Measurements from ENCODE around the gene EEFSEC. TPM values are rescaled to one million over a fixed set of nuclear protein-coding genes. Genes with fewer than 3 reads are reported as not detected.

EEFSEC gene
- total RNA-seq, 4 donors from 2014 or later = 11.5 to 18.7 (median 14.9) TPM

DNA sequence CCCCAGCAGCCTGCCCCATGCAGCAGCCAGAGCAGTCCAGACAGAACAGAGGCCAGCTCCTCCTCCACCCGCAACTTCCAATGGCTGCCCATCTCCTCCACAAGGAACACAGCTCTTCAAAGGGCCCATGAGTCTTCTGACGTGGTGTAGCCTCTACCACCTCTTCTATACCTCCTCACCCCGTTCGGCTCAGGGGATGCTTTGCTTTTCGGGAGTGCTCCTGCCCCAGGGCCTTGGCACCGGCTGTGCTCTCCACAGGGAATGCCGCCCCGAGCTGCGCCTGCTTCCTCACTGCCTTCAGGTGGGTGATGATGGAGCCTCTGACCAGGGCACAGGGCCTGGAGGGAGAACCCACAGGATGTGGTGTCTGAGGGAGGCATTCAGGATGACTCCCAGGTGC, 298.8 kb downstream of the EEFSEC start:
- Histone ChIP-seq H3K9me3 (no peaks in the 10 kb centered on the region), H3K36me3 (no peaks in the 10 kb centered on the region), H3K27me3 (peaks cover 0 to 46% (median 0%) of the 10 kb centered on the region in 4 donors), H3K4me3 (no peak overlapping the region), H3K27ac (no peak overlapping the region), H3K4me1 (no peaks in the 10 kb centered on the region)
- TF ChIP-seq, protein P1, sequence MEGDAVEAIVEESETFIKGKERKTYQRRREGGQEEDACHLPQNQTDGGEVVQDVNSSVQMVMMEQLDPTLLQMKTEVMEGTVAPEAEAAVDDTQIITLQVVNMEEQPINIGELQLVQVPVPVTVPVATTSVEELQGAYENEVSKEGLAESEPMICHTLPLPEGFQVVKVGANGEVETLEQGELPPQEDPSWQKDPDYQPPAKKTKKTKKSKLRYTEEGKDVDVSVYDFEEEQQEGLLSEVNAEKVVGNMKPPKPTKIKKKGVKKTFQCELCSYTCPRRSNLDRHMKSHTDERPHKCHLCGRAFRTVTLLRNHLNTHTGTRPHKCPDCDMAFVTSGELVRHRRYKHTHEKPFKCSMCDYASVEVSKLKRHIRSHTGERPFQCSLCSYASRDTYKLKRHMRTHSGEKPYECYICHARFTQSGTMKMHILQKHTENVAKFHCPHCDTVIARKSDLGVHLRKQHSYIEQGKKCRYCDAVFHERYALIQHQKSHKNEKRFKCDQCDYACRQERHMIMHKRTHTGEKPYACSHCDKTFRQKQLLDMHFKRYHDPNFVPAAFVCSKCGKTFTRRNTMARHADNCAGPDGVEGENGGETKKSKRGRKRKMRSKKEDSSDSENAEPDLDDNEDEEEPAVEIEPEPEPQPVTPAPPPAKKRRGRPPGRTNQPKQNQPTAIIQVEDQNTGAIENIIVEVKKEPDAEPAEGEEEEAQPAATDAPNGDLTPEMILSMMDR (IDR thresholded peaks at IDR 0.05) = no peak
- 69% methylated on average over 2 of the region's 9 CpGs; no CpG with 5 or more reads in 1 of the 2 donors for WGBS, 2 donors
- intact Hi-C loops (cut with DNase I) = no loop called here
- DNase-seq = no peak

DNA sequence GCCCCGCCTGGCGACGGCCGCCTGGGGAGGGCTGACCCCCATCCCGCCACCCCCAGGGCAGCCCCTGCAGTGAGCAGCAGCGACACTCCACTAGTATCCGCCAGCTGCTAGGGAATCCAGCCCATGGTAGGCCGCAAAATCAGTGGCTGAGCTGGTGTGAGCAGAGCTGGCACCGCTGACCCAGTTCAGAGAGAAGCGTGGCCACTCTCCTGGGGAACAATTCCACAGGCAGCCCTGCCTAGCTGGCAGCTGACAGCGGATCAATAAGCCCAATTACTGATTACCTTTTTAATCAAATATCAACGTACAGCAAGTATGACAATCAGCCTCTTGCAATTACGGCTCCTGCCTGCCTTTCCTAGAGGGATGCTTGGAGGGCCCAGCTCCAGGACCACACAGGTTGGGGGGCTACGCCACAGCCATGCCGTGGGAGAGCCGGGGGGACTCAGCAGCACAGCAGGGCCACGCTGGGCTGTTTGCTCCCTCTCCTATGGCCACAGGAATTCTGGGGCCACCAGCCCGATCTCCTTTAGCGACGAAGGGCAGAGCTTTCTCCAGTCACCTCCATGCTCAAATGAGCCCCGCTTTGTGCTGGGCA, 299.5 kb downstream of the EEFSEC start:
- DNase-seq = no peak
- H3K27me3 ChIP-seq = peaks cover 0 to 50% (median 0%) of the 10 kb centered on the region in 4 donors
- intact Hi-C loops (cut with DNase I) = no loop called here

DNA sequence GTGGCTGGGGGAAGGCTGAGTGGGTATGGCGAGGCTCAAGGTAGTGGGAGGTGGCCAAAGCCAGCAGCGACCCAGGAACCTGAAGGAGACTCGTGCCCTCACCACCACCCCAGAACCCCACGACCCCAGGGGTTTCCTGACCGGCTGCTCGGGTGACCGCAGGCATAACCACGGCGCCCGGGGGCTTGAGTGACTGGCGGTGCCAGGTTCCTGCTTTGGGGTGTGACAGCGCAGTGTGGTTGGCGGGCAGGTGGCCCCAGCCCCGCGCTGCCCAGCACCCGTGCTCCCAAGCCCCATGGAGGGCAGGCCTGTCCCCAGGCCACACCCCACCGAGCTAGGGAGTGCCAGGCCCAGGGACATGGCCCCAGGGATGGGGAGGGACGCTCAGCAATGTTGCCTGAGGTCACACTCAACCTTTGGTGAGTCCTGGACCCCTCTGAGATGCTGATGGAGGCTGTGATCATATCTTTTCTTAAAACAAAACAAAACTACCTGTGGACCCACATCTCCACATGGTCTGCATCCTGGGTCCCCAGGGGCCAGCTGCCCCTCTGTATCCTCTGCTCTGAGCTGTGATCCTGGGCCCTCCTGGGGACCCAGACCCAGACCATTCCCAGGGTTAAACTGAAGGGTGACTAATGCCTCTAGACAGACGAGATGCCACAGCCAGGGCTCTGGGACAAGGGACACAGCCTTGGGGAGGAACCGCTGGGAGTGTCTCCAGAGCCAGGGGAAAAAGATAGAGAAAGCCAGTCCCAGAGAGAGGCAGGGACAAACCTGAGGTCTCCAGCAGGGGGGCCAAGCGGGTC, 300.4 kb downstream of the EEFSEC start:
- no peak for DNase-seq
- 49 to 68% methylated on average over 6 to 7 of the region's 21 CpGs for WGBS, 2 donors
- peaks cover 0 to 57% (median 0%) of the 10 kb centered on the region in 4 donors for H3K27me3 ChIP-seq
- no peak overlapping the region for H3K4me3 ChIP-seq
- H3K36me3 ChIP-seq = no peaks in the 10 kb centered on the region
- H3K9me3 ChIP-seq = no peaks in the 10 kb centered on the region
- TF ChIP-seq POLR2A (IDR thresholded peaks at IDR 0.05) = no peak
- TF ChIP-seq, protein P1 (IDR thresholded peaks at IDR 0.05) = no peak
- no peak overlapping the region for H3K27ac ChIP-seq
- no peaks in the 10 kb centered on the region for H3K4me1 ChIP-seq
- intact Hi-C loops (cut with DNase I) = no loop called here

More for the DNA sequence above, 299.5 kb downstream of the EEFSEC start:
- 82 to 100% methylated on average over 1 to 10 of the region's 21 CpGs for WGBS, 2 donors
- no peak for TF ChIP-seq POLR2A (IDR thresholded peaks at IDR 0.05)
- TF ChIP-seq, protein P1 (IDR thresholded peaks at IDR 0.05) = no peak
- no peaks in the 10 kb centered on the region for H3K36me3 ChIP-seq
- no peak overlapping the region for H3K4me3 ChIP-seq
- H3K27ac ChIP-seq = no peak overlapping the region
- H3K9me3 ChIP-seq = no peaks in the 10 kb centered on the region
- no peaks in the 10 kb centered on the region for H3K4me1 ChIP-seq

DNA sequence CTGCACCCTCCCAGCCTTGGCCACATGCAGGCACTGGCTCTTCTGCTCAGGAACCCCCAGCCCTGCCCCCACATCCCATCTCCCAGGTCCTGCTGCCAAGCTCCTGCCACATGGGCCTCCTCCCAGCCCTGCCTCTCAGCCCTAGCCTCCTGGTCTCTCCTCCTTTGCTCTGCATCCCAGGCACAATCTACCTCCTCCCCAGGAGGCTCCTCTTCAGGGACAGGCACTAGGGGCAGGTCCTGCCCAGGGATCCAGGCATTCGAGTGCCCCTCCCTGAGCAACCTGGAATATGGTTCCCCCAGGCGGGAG, 301.0 kb downstream of the EEFSEC start:
- 76 to 100% methylated on average over 1 to 2 of the region's 2 CpGs for WGBS, 2 donors
- peaks cover 0 to 57% (median 0%) of the 10 kb centered on the region in 4 donors for H3K27me3 ChIP-seq
- H3K27ac ChIP-seq = no peak overlapping the region
- intact Hi-C loops (cut with DNase I) = no loop called here
- TF ChIP-seq POLR2A (IDR thresholded peaks at IDR 0.05) = no peak
- TF ChIP-seq, protein P1 (IDR thresholded peaks at IDR 0.05) = no peak
- no peaks in the 10 kb centered on the region for H3K4me1 ChIP-seq
- H3K4me3 ChIP-seq = no peak overlapping the region
- DNase-seq = no peak
- no peaks in the 10 kb centered on the region for H3K9me3 ChIP-seq
- no peaks in the 10 kb centered on the region for H3K36me3 ChIP-seq

DNA sequence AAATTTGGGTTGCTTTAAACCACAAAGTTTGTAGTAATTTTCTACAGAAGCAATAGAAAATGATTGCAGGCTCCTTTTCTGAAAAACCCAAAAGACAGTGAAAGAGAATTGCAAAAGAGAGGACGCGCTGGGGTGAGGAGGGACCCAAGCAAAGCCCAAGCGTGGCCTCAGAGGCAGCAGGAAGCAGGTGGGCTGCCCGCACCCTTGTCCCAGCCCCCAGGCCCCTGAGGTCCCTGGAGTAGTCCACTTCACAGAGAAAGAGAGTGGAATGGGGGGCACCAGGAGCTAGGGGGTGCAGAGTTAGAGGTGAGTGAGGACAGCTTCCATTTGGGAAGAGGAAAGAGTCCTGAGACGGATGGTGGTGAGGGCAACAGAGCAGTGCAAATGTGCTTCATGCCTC, 301.8 kb downstream of the EEFSEC start:
- Histone ChIP-seq H3K27ac (no peak overlapping the region), H3K27me3 (peaks cover 0 to 57% (median 0%) of the 10 kb centered on the region in 4 donors), H3K9me3 (no peaks in the 10 kb centered on the region), H3K36me3 (no peaks in the 10 kb centered on the region), H3K4me3 (no peak overlapping the region), H3K4me1 (no peaks in the 10 kb centered on the region)
- intact Hi-C loops (cut with DNase I) = no loop called here
- WGBS, 2 donors = 67 to 78% methylated on average over 5 of the region's 5 CpGs
- DNase-seq = no peak
- no peak for TF ChIP-seq POLR2A (IDR thresholded peaks at IDR 0.05)
- TF ChIP-seq, protein P1 (IDR thresholded peaks at IDR 0.05) = no peak

All from esophagus squamous epithelium (tissue), 5 donors.